Measurements from ENCODE around the gene RAET1L. TPM values are rescaled to one million over a fixed set of nuclear protein-coding genes. Genes with fewer than 3 reads are reported as not detected.

RAET1L gene
- total and polyA plus RNA-seq, 2 donors, result not detected

DNA sequence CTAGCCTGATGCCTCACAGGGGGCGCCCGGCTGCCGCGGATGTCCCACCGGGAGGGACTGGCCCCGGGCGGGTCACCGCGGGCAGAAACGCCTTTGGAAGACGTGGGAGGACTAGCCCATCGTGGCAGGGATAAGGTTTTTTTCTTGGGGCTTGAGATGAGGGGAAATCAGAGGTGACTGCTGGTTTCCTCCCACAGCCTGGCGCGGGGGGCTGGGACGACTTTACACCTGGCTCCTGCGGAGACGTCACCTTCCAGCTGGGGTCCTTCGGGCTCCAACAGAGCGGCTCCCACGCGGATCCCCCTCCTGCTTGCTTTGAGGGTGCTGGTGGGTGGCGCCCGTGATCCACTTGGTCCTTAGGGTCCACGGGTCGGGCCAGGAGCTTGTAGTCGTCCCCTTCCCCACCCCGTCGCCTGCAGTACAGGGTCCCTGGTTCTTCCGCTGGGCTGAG, 32.2 kb upstream of the RAET1L start:
- no peaks in the 10 kb centered on the region for H3K36me3 ChIP-seq (ENCODE audit: insufficient read depth)
- no peak overlapping the region for H3K4me3 ChIP-seq (ENCODE audit: low read depth, low read length)
- DNase-seq (ENCODE audit: extremely low spot score), result no peak
- no peaks in the 10 kb centered on the region for H3K4me1 ChIP-seq (ENCODE audit: insufficient read depth)
- WGBS, result 83% methylated on average over 29 of the region's 29 CpGs
- H3K27ac ChIP-seq (ENCODE audit: low read depth), result no peak overlapping the region

- Histone ChIP-seq H3K36me3 (ENCODE audit: insufficient read depth) (no peaks in the 10 kb centered on the region), H3K27ac (ENCODE audit: low read depth) (no peak overlapping the region), H3K4me1 (ENCODE audit: insufficient read depth) (no peaks in the 10 kb centered on the region), H3K4me3 (ENCODE audit: low read depth, low read length) (no peak overlapping the region)
- WGBS, result 76% methylated on average over 4 of the region's 4 CpGs
- no peak for DNase-seq (ENCODE audit: extremely low spot score)
These were observed 31.6 kb upstream of the RAET1L start for GRCh38 chr6:150056916-150057315.

DNA sequence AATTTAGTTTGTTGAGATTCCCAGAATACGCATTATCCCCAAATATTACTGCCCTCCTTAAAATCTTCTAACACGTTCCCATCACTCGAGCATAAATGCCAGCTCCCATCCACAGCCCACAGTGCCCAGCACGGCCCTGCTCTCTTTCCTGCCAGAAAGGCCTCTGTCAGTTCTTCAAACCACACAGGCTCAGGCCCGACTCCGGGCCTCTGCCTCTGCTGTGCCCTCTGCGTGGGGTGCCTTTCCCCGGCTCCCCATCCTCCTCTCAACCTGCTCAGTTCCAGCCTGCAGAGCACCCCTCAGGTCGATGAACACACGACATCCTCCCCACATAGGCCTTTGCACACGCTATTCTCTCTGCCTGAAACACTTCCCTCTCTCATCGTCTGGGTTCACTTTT, 30.8 kb upstream of the RAET1L start:
- WGBS, result 76% methylated on average over 12 of the region's 12 CpGs
- no peak overlapping the region for H3K4me3 ChIP-seq (ENCODE audit: low read depth, low read length)

DNA sequence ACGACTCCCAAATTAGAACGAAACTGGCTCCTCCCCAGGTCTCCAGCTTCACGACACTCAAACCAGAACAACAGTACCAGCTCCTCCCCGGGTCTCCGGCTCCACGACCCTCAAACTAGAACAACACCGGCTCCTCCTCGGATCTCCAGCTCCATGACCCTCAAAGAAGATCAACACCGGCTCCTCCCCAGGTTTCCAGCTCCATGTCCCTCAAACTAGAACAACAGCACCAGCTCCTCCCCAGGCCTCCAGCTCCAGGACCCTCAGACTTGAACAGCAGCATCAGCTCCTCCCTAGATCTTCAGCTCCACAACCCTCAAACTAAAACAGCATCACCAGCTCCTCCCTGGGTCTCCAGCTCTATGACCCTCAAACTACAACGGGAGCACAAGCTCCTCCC, 29.8 kb upstream of the RAET1L start:
- WGBS, result 86% methylated on average over 10 of the region's 10 CpGs
- no peak for DNase-seq (ENCODE audit: extremely low spot score)
- no peak overlapping the region for H3K4me3 ChIP-seq (ENCODE audit: low read depth, low read length)
- H3K4me1 ChIP-seq (ENCODE audit: insufficient read depth), result no peaks in the 10 kb centered on the region
- no peaks in the 10 kb centered on the region for H3K36me3 ChIP-seq (ENCODE audit: insufficient read depth)
- no peak overlapping the region for H3K27ac ChIP-seq (ENCODE audit: low read depth)

More for the DNA sequence above, 30.8 kb upstream of the RAET1L start:
- Histone ChIP-seq H3K4me1 (ENCODE audit: insufficient read depth) (no peaks in the 10 kb centered on the region), H3K27ac (ENCODE audit: low read depth) (no peak overlapping the region), H3K36me3 (ENCODE audit: insufficient read depth) (no peaks in the 10 kb centered on the region)
- DNase-seq (ENCODE audit: extremely low spot score), result no peak

- 84% methylated on average over 11 of the region's 11 CpGs for WGBS
- no peak for DNase-seq (ENCODE audit: extremely low spot score)
- H3K36me3 ChIP-seq (ENCODE audit: insufficient read depth), result no peaks in the 10 kb centered on the region
- H3K4me1 ChIP-seq (ENCODE audit: insufficient read depth), result no peaks in the 10 kb centered on the region
- H3K4me3 ChIP-seq (ENCODE audit: low read depth, low read length), result no peak overlapping the region
- no peak overlapping the region for H3K27ac ChIP-seq (ENCODE audit: low read depth)
These were observed 28.1 kb upstream of the RAET1L start for GRCh38 chr6:150053450-150053849.

DNA sequence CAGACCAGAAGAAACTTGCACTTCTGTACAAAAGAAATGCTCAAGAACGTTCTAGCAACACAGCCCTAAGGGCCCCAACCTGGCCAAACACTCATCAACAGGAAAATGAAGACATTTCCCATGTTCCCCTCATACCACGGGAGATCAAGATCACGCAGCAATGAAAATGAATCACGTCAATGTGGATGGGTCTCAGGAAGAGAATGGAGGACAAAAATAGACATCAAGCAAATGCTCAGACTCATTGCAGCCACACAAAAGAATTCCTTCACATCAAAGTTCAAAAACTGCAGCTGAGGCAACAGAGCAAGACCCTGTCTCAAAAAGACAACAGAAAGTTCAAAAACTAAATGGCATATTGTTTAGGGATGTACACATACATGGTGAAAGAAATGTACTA, 25.5 kb upstream of the RAET1L start:
- H3K4me1 ChIP-seq (ENCODE audit: insufficient read depth), result no peaks in the 10 kb centered on the region
- no peak overlapping the region for H3K27ac ChIP-seq (ENCODE audit: low read depth)
- DNase-seq (ENCODE audit: extremely low spot score), result no peak
- no peak overlapping the region for H3K4me3 ChIP-seq (ENCODE audit: low read depth, low read length)
- WGBS, result 57% methylated on average over 4 of the region's 4 CpGs
- no peaks in the 10 kb centered on the region for H3K36me3 ChIP-seq (ENCODE audit: insufficient read depth)

GRCh38 chr6:150048099-150048498, 22.8 kb upstream of the RAET1L start:
- Histone ChIP-seq H3K4me1 (ENCODE audit: insufficient read depth) (no peaks in the 10 kb centered on the region), H3K27ac (ENCODE audit: low read depth) (no peak overlapping the region), H3K4me3 (ENCODE audit: low read depth, low read length) (no peak overlapping the region), H3K36me3 (ENCODE audit: insufficient read depth) (no peaks in the 10 kb centered on the region)
- 52% methylated on average over 4 of the region's 4 CpGs for WGBS
- DNase-seq (ENCODE audit: extremely low spot score), result no peak

DNA sequence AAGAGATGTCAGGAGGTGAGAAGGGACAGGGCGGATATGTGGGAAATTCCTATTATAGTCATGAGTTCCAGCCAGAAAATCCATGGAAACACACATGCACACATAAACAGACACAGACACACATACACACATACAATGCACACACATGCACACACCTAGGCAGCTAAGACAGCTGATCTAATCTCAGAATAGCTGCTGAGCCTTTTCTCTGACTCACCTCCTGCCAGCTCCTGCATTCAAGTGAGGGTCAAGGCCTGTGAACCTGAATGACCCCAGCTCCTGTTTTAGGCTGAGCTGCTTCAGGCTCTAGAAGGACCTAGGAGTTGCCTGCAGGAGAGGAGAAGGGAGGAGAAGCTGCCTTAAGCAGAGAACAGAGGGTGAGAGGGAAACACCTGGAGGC, 21.6 kb upstream of the RAET1L start:
- Histone ChIP-seq H3K4me3 (ENCODE audit: low read depth, low read length) (no peak overlapping the region), H3K27ac (ENCODE audit: low read depth) (no peak overlapping the region), H3K4me1 (ENCODE audit: insufficient read depth) (no peaks in the 10 kb centered on the region), H3K36me3 (ENCODE audit: insufficient read depth) (no peaks in the 10 kb centered on the region)
- 90% methylated on average over 1 of the region's 1 CpG for WGBS
- DNase-seq (ENCODE audit: extremely low spot score), result no peak

DNA sequence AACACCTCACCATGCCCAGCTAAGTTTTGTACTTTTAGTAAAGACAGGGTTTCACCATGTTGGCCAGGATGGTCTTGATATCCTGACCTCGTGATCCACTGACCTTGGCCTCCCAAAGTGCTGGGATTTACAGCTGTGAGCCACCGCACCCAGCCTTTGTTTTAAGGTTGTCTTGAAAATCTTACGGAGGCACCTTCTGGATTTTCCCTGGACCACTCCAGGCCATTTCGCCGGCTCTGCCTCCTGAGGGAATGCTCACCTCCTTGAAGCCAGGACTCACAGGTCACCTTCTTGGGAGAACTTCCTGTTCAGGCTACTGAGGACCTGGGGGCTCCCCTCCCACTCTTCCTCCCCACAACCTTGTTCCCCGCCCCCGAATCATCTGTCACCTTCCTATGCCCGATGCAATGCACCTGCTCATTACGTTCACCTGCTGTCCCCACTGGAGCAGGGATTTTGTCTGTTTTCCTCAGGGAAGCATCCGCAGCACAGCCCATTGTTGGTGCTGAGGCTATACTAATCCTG, 19.4 kb upstream of the RAET1L start:
- Histone ChIP-seq H3K27ac (ENCODE audit: low read depth) (no peak overlapping the region), H3K4me1 (ENCODE audit: insufficient read depth) (no peaks in the 10 kb centered on the region), H3K36me3 (ENCODE audit: insufficient read depth) (no peaks in the 10 kb centered on the region), H3K4me3 (ENCODE audit: low read depth, low read length) (no peak overlapping the region)
- 91% methylated on average over 10 of the region's 10 CpGs for WGBS
- DNase-seq (ENCODE audit: extremely low spot score), result no peak

GRCh38 chr6:150043501-150044412, 18.4 kb upstream of the RAET1L start:
- 82% methylated on average over 19 of the region's 19 CpGs for WGBS
- DNase-seq (ENCODE audit: extremely low spot score), result no peak

GRCh38 chr6:150043096-150043495, 17.8 kb upstream of the RAET1L start:
- H3K27ac ChIP-seq (ENCODE audit: low read depth), result no peak overlapping the region
- H3K36me3 ChIP-seq (ENCODE audit: insufficient read depth), result no peaks in the 10 kb centered on the region
- DNase-seq (ENCODE audit: extremely low spot score), result no peak
- 92% methylated on average over 13 of the region's 13 CpGs for WGBS
- H3K4me3 ChIP-seq (ENCODE audit: low read depth, low read length), result no peak overlapping the region
- no peaks in the 10 kb centered on the region for H3K4me1 ChIP-seq (ENCODE audit: insufficient read depth)

More at GRCh38 chr6:150043501-150044412, 18.4 kb upstream of the RAET1L start:
- Histone ChIP-seq H3K27ac (ENCODE audit: low read depth) (no peak overlapping the region), H3K36me3 (ENCODE audit: insufficient read depth) (no peaks in the 10 kb centered on the region), H3K4me3 (ENCODE audit: low read depth, low read length) (no peak overlapping the region), H3K4me1 (ENCODE audit: insufficient read depth) (no peaks in the 10 kb centered on the region)

DNA sequence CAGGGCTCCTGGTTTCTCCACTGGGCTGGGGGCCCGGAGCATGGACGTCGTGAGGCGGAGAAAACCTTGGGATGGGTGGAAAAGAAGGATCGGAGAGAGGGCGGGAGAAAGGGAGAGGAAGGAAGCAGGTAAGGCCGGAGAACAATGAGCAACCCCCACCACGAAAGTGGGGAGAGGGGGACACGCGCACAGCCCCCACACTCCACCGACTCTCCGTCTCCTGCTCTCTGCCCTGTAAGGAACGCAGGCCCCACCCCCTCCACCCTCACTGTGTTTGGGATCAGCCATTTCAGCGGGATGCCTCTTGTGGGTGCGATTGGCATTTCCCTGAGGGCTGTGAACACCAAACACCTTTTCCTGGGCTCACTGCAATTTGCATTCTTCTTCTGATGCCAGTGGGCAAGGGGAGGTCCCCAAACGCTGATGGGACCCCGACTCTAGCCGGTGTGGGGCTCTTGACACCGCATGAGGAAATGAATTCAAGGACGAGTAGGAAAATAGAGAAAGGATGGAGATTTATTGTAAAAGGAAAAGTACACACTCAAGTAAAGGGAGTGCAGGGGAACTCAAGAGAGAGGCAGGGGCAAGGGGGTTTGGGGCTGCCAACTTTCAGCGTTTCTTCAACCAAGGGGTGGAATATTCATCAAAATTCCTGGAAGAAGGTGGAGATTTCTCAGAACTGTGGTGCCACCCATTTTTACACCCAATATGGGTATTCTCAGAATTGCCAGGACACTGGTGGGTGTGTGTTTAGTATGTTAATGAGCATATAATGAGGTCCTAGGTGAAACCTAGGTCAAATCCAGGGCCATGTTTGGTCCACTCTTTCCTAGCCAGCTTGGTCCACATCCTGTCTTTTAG, 13.1 kb upstream of the RAET1L start:
- Histone ChIP-seq H3K4me1 (ENCODE audit: insufficient read depth) (peaks cover 2% of the 10 kb centered on the region), H3K36me3 (ENCODE audit: insufficient read depth) (no peaks in the 10 kb centered on the region), H3K4me3 (ENCODE audit: low read depth, low read length) (no peak overlapping the region), H3K27ac (ENCODE audit: low read depth) (no peak overlapping the region)
- WGBS, result 7% methylated on average over 21 of the region's 21 CpGs
- DNase-seq (ENCODE audit: extremely low spot score), result no peak

DNA sequence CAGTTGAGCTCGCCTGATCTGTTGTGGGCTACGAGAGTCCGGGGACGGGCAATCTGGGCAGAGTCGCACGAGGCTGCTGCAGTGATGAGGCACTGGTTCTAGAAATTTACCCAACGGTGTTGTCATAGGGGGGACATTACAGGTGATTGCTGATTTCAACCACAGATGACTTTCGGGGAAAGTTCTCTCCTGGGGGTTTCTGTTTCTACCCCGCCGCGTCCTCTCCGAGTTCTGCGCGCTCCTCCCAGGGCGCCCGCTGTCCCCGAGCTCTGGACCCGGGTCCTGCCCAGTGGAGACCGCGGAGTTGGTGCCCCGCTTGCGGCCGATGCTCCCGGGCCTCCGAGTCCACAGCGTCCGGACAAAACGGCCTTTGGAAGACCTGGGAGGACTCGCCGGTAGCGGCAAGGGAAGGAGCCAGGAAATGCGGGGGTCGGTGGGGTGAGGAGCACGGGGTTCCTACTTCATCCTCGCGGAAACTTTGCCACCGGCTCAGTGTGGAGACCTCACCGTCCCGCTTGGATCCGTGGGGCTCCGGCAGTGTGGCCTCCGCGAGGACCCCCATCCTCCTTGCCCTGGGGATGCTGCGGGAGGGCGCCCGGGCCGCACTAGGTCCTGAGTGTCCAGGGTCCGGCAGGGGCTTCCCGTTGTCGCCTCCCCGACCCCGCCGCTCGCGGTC, 12.3 kb upstream of the RAET1L start:
- DNase-seq (ENCODE audit: extremely low spot score), result no peak
- H3K36me3 ChIP-seq (ENCODE audit: insufficient read depth), result no peaks in the 10 kb centered on the region
- no peak overlapping the region for H3K4me3 ChIP-seq (ENCODE audit: low read depth, low read length)
- no peak overlapping the region for H3K27ac ChIP-seq (ENCODE audit: low read depth)
- H3K4me1 ChIP-seq (ENCODE audit: insufficient read depth), result peaks cover 2% of the 10 kb centered on the region
- 2% methylated on average over 55 of the region's 55 CpGs for WGBS
